ENCODE measurements around the gene IGF2R.

IGF2R gene

GRCh38 chr6:160034036-160034930 is 65.4 kb downstream of the IGF2R start:
- H3K36me3 ChIP-seq (ENCODE audit: control insufficient read depth, insufficient read depth, low read length): no peaks in the 10 kb centered on the region
- TF ChIP-seq CTCF (IDR thresholded peaks at IDR 0.05): no peak
- H3K27me3 ChIP-seq (ENCODE audit: control insufficient read depth, insufficient read depth, low read length): no peaks in the 10 kb centered on the region
- peaks cover 4% of the 10 kb centered on the region for H3K79me2 ChIP-seq
- no peak overlapping the region for H3K27ac ChIP-seq
- H2AFZ ChIP-seq: no peak overlapping the region
- no peaks in the 10 kb centered on the region for H3K9me3 ChIP-seq (ENCODE audit: control insufficient read depth, low read length)
- no peak overlapping the region for H3K4me2 ChIP-seq (ENCODE audit: low read length)
- peaks cover 3% of the 10 kb centered on the region for H3K4me1 ChIP-seq
- H3K9ac ChIP-seq: no peak overlapping the region
- H3K4me3 ChIP-seq (ENCODE audit: low read depth, low read length): no peak overlapping the region

- no peaks in the 10 kb centered on the region for H3K4me1 ChIP-seq
- H2AFZ ChIP-seq: no peak overlapping the region
- no peak for TF ChIP-seq CTCF (IDR thresholded peaks at IDR 0.05)
- no peak overlapping the region for H3K9ac ChIP-seq
- peaks cover 4% of the 10 kb centered on the region for H3K79me2 ChIP-seq
- no peaks in the 10 kb centered on the region for H3K36me3 ChIP-seq (ENCODE audit: control insufficient read depth, insufficient read depth, low read length)
- H3K4me2 ChIP-seq (ENCODE audit: low read length): no peak overlapping the region
- no peaks in the 10 kb centered on the region for H3K27me3 ChIP-seq (ENCODE audit: control insufficient read depth, insufficient read depth, low read length)
- no peak overlapping the region for H3K27ac ChIP-seq
- H3K9me3 ChIP-seq (ENCODE audit: control insufficient read depth, low read length): no peaks in the 10 kb centered on the region
- H3K4me3 ChIP-seq (ENCODE audit: low read depth, low read length): no peak overlapping the region
Observed at GRCh38 chr6:160035241-160035640, 66.4 kb downstream of the IGF2R start.

GRCh38 chr6:160035693-160036330 is 66.9 kb downstream of the IGF2R start:
- no peak overlapping the region for H3K4me3 ChIP-seq (ENCODE audit: low read depth, low read length)
- H3K4me2 ChIP-seq (ENCODE audit: low read length): no peak overlapping the region
- no peaks in the 10 kb centered on the region for H3K27me3 ChIP-seq (ENCODE audit: control insufficient read depth, insufficient read depth, low read length)
- H3K79me2 ChIP-seq: peaks cover 4% of the 10 kb centered on the region
- H3K36me3 ChIP-seq (ENCODE audit: control insufficient read depth, insufficient read depth, low read length): no peaks in the 10 kb centered on the region
- H3K9ac ChIP-seq: no peak overlapping the region
- TF ChIP-seq CTCF (IDR thresholded peaks at IDR 0.05): no peak
- H3K9me3 ChIP-seq (ENCODE audit: control insufficient read depth, low read length): no peaks in the 10 kb centered on the region
- H2AFZ ChIP-seq: no peak overlapping the region
- no peaks in the 10 kb centered on the region for H3K4me1 ChIP-seq
- no peak overlapping the region for H3K27ac ChIP-seq

- Histone ChIP-seq H3K27ac (no peak overlapping the region), H3K4me3 (ENCODE audit: low read depth, low read length) (no peak overlapping the region), H3K4me2 (ENCODE audit: low read length) (no peak overlapping the region), H3K4me1 (no peaks in the 10 kb centered on the region), H3K9ac (no peak overlapping the region), H3K36me3 (ENCODE audit: control insufficient read depth, insufficient read depth, low read length) (no peaks in the 10 kb centered on the region), H3K27me3 (ENCODE audit: control insufficient read depth, insufficient read depth, low read length) (no peaks in the 10 kb centered on the region), H3K9me3 (ENCODE audit: control insufficient read depth, low read length) (no peaks in the 10 kb centered on the region), H3K79me2 (peaks cover 4% of the 10 kb centered on the region), H2AFZ (no peak overlapping the region)
- no peak for TF ChIP-seq CTCF (IDR thresholded peaks at IDR 0.05)
Observed at GRCh38 chr6:160036331-160036695, 67.4 kb downstream of the IGF2R start.

All from parathyroid adenoma (tissue), 2 donors.